ENCODE results near the gene ASIC4. TPM values are rescaled to one million over a fixed set of nuclear protein-coding genes. Genes with fewer than 3 reads are reported as not detected.

ASIC4 gene
- total and polyA plus RNA-seq, 2 experiments from 2014 or later = not detected

- DNase-seq (ENCODE audit: low spot score) = peak; percentile 69
- Histone ChIP-seq H2AFZ (peak overlapping the region; percentile 22), H3K36me3 (replicated peaks; ENCODE audit: insufficient read depth, low read depth) (no peaks in the 10 kb centered on the region), H3K27me3 (no peaks in the 10 kb centered on the region), H3K4me2 (peak overlapping the region; percentile 75), H3K79me2 (peaks cover 15% of the 10 kb centered on the region), H3K9me2 (replicated peaks; ENCODE audit: insufficient read depth) (no peaks in the 10 kb centered on the region), H3K9me3 (ENCODE audit: low read depth) (no peaks in the 10 kb centered on the region), H3K27ac (peak overlapping the region; percentile 88), H4K20me1 (ENCODE audit: insufficient read depth, poor library complexity, severe bottlenecking) (peaks cover 10% of the 10 kb centered on the region), H3K4me3 (peak overlapping the region; percentile 79), H3K4me1 (ENCODE audit: insufficient read depth) (peaks cover 17% of the 10 kb centered on the region)
- 12% methylated on average over 73 of the region's 95 CpGs for WGBS (ENCODE audit: low lambda C conversion rate, missing lambda C conversion rate)
- TF ChIP-seq EZH2phosphoT487 (IDR thresholded peaks at IDR 0.05; ENCODE audit: low read depth, severe bottlenecking, unreplicated experiment) = no peak
- TF ChIP-seq EZH2 (IDR thresholded peaks at IDR 0.05; ENCODE audit: borderline replicate concordance) = no peak
- TF ChIP-seq CTCF (IDR thresholded peaks at IDR 0.05; ENCODE audit: poor library complexity) = no peak
These were observed 56.1 kb downstream of the ASIC4 start for GRCh38 chr2:219570194-219570923.

- TF ChIP-seq CTCF (IDR thresholded peaks at IDR 0.05; ENCODE audit: poor library complexity) = no peak
- TF ChIP-seq EZH2phosphoT487 (IDR thresholded peaks at IDR 0.05; ENCODE audit: low read depth, severe bottlenecking, unreplicated experiment) = no peak
- TF ChIP-seq EZH2 (IDR thresholded peaks at IDR 0.05; ENCODE audit: borderline replicate concordance) = no peak
- Histone ChIP-seq H3K79me2 (peaks cover 15% of the 10 kb centered on the region), H2AFZ (peak overlapping the region; percentile 22), H3K4me2 (peak overlapping the region; percentile 75), H3K9me3 (ENCODE audit: low read depth) (no peaks in the 10 kb centered on the region), H3K4me3 (peak overlapping the region; percentile 79), H4K20me1 (ENCODE audit: insufficient read depth, poor library complexity, severe bottlenecking) (peaks cover 10% of the 10 kb centered on the region), H3K27me3 (no peaks in the 10 kb centered on the region), H3K9me2 (replicated peaks; ENCODE audit: insufficient read depth) (no peaks in the 10 kb centered on the region), H3K27ac (peak overlapping the region; percentile 88), H3K36me3 (replicated peaks; ENCODE audit: insufficient read depth, low read depth) (no peaks in the 10 kb centered on the region), H3K4me1 (ENCODE audit: insufficient read depth) (peaks cover 17% of the 10 kb centered on the region)
- DNase-seq (ENCODE audit: low spot score) = peak; percentile 66
- under 1% methylated on average over 37 of the region's 55 CpGs for WGBS (ENCODE audit: low lambda C conversion rate, missing lambda C conversion rate)
These were observed 56.6 kb downstream of the ASIC4 start for GRCh38 chr2:219570924-219571310.

- peak within 1 kb of the TSS; percentile 75 for H3K4me2 ChIP-seq
- H3K4me1 ChIP-seq (ENCODE audit: insufficient read depth) = peaks cover 17% of the 10 kb centered on the region
- no peak for TF ChIP-seq EZH2phosphoT487 (IDR thresholded peaks at IDR 0.05; ENCODE audit: low read depth, severe bottlenecking, unreplicated experiment)
- no peak for TF ChIP-seq CTCF (IDR thresholded peaks at IDR 0.05; ENCODE audit: poor library complexity)
- TF ChIP-seq EZH2 (IDR thresholded peaks at IDR 0.05; ENCODE audit: borderline replicate concordance) = no peak
- H3K9me3 ChIP-seq (ENCODE audit: low read depth) = no peaks in the 10 kb centered on the region
- WGBS (ENCODE audit: low lambda C conversion rate, missing lambda C conversion rate) = 4% methylated on average over 12 of the region's 42 CpGs
- peaks cover 10% of the 10 kb centered on the region for H4K20me1 ChIP-seq (ENCODE audit: insufficient read depth, poor library complexity, severe bottlenecking)
- no peaks in the 10 kb centered on the region for H3K36me3 ChIP-seq (replicated peaks; ENCODE audit: insufficient read depth, low read depth)
- H3K4me3 ChIP-seq = peak within 1 kb of the TSS; percentile 79
- no peaks in the 10 kb centered on the region for H3K9me2 ChIP-seq (replicated peaks; ENCODE audit: insufficient read depth)
- peak within 1 kb of the TSS; percentile 88 for H3K27ac ChIP-seq
- no peaks in the 10 kb centered on the region for H3K27me3 ChIP-seq
- H3K79me2 ChIP-seq = peaks cover 15% of the 10 kb centered on the region
- peak within 1 kb of the TSS; percentile 22 for H2AFZ ChIP-seq
- peak; percentile 89 for DNase-seq (ENCODE audit: low spot score)
These were observed 57.3 kb downstream of the ASIC4 start, which contains the start of gene OBSL1 for GRCh38 chr2:219571311-219572236. Gene OBSL1, minus strand, starts transcription at chr2:219571539. Its CDS starts 307 bp downstream, at chr2:219571232.

Data from hepatocyte (in vitro differentiated cells).